ENCODE data around the gene TRPC4AP.

The TRPC4AP gene

GRCh38 chr20:35014537-35014936, 78.1 kb downstream of the TRPC4AP start:
- DNase-seq (ENCODE audit: low read depth), result no peak
- TF ChIP-seq CTCF (conservative IDR thresholded peaks at IDR 0.05; ENCODE audit: low read length), result no peak
- H3K4me3 ChIP-seq (ENCODE audit: low read length), result no peak overlapping the region

GRCh38 chr20:35013421-35014411, 78.9 kb downstream of the TRPC4AP start:
- TF ChIP-seq CTCF (conservative IDR thresholded peaks at IDR 0.05; ENCODE audit: low read length), result no peak
- DNase-seq (ENCODE audit: low read depth), result no peak
- no peak overlapping the region for H3K4me3 ChIP-seq (ENCODE audit: low read length)

- H3K4me3 ChIP-seq (ENCODE audit: low read length), result no peak overlapping the region
- DNase-seq (ENCODE audit: low read depth), result no peak
- no peak for TF ChIP-seq CTCF (conservative IDR thresholded peaks at IDR 0.05; ENCODE audit: low read length)
Observed at GRCh38 chr20:35012227-35013069, 80.2 kb downstream of the TRPC4AP start.

GRCh38 chr20:35011589-35012226, 80.9 kb downstream of the TRPC4AP start:
- H3K4me3 ChIP-seq (ENCODE audit: low read length), result no peak overlapping the region
- no peak for TF ChIP-seq CTCF (conservative IDR thresholded peaks at IDR 0.05; ENCODE audit: low read length)

GRCh38 chr20:35010405-35011192, 82.0 kb downstream of the TRPC4AP start:
- DNase-seq (ENCODE audit: low read depth), result no peak
- no peak for TF ChIP-seq CTCF (conservative IDR thresholded peaks at IDR 0.05; ENCODE audit: low read length)
- H3K4me3 ChIP-seq (ENCODE audit: low read length), result no peak overlapping the region

More at GRCh38 chr20:35011589-35012226, 80.9 kb downstream of the TRPC4AP start:
- DNase-seq (ENCODE audit: low read depth), result no peak

GRCh38 chr20:35009665-35010328, 82.8 kb downstream of the TRPC4AP start:
- TF ChIP-seq CTCF (conservative IDR thresholded peaks at IDR 0.05; ENCODE audit: low read length), result no peak
- no peak for DNase-seq (ENCODE audit: low read depth)
- H3K4me3 ChIP-seq (ENCODE audit: low read length), result no peak overlapping the region

Measured in AG10803 (cell line).